HEK293 (cell line): ENCODE data around the gene CHD1.

ENCODE experiments used
- CTCF ChIP-seq: fragments of 450-650 bp; formaldehyde crosslinking; IDR thresholded peaks from 2 replicates; pipeline ENCODE4 v1.5.1; 2016; ENCODE audit warnings: missing biosample characterization, missing genetic modification characterization
- FEZF1 ChIP-seq: fragments of 450-650 bp; formaldehyde crosslinking; IDR thresholded peaks from 2 replicates; pipeline ENCODE4 v1.5.1; 2016; ENCODE audit warnings: missing biosample characterization, missing genetic modification characterization
- SP2 ChIP-seq: fragments of 450-650 bp; formaldehyde crosslinking; IDR thresholded peaks from 2 replicates; pipeline ENCODE4 v1.5.1; 2016; ENCODE audit warnings: missing biosample characterization, missing genetic modification characterization
- YY1 ChIP-seq: fragments of 450-650 bp; formaldehyde crosslinking; IDR thresholded peaks from 2 replicates; pipeline ENCODE4 v1.5.1; 2018; ENCODE audit warnings: missing biosample characterization, missing genetic modification characterization
- ZBTB21 ChIP-seq: fragments of 450-650 bp; formaldehyde crosslinking; IDR thresholded peaks from 2 replicates; pipeline ENCODE4 v1.5.1; 2017; ENCODE audit warnings: missing biosample characterization, missing genetic modification characterization
- ZBTB48 ChIP-seq: fragments of 450-650 bp; formaldehyde crosslinking; IDR thresholded peaks from 2 replicates; pipeline ENCODE4 v1.5.1; 2016; ENCODE audit warnings: missing biosample characterization, missing genetic modification characterization
- ZBTB8A ChIP-seq: fragments of 450-650 bp; formaldehyde crosslinking; IDR thresholded peaks from 2 replicates; pipeline ENCODE4 v1.5.1; 2016; ENCODE audit warnings: missing biosample characterization, missing genetic modification characterization
- ZNF157 ChIP-seq: fragments of 450-650 bp; formaldehyde crosslinking; IDR thresholded peaks from 2 replicates; pipeline ENCODE4 v1.5.1; 2016; ENCODE audit warnings: missing biosample characterization, missing genetic modification characterization
- ZNF175 ChIP-seq: fragments of 450-650 bp; formaldehyde crosslinking; IDR thresholded peaks from 2 replicates; pipeline ENCODE4 v1.5.1; 2016; ENCODE audit warnings: missing biosample characterization, missing genetic modification characterization
- ZNF521 ChIP-seq: fragments of 450-650 bp; formaldehyde crosslinking; IDR thresholded peaks from 2 replicates; pipeline ENCODE4 v1.5.1; 2017; ENCODE audit warnings: missing biosample characterization, mild to moderate bottlenecking, missing genetic modification characterization
- ZNF548 ChIP-seq: fragments of 450-650 bp; formaldehyde crosslinking; IDR thresholded peaks from 2 replicates; pipeline ENCODE4 v1.5.1; 2016; ENCODE audit warnings: missing biosample characterization, missing genetic modification characterization
- ZNF639 ChIP-seq: fragments of 450-650 bp; formaldehyde crosslinking; IDR thresholded peaks from 2 replicates; pipeline ENCODE4 v1.5.1; 2016; ENCODE audit warnings: missing biosample characterization, missing genetic modification characterization

DNA sequence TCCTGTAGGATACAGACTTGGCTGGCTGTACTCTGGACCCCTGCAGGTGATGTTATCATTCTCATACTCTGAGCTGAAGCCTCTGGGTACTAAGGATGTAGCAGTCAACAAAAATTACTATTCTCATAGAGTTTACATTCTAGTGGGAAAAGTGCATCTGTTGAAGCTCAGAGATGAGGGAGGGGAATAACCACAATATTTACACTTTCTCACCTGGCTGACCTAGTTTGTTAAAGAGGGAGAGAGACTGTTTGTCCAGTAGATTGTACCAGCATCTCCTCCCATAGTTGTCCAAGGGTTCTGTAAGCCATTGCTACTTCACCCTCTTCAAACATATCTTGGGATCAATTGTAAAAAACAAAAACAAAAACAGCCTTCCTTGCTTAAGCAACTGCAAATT lies 33.8 kb upstream of the CHD1 start:
- TF ChIP-seq YY1 (tag by site-specific recombination) = no peak
- TF ChIP-seq ZNF175 (tag by site-specific recombination) = no peak
- TF ChIP-seq ZBTB48 = no peak
- TF ChIP-seq ZNF157 (tag by site-specific recombination) = no peak
- no peak for TF ChIP-seq ZBTB21 (tag by site-specific recombination)
- TF ChIP-seq CTCF (tag by site-specific recombination) = no peak
- no peak for TF ChIP-seq ZNF639 (tag by site-specific recombination)
- no peak for TF ChIP-seq SP2
- no peak for TF ChIP-seq FEZF1
- TF ChIP-seq ZBTB8A (tag by site-specific recombination) = no peak
- no peak for TF ChIP-seq ZNF548 (tag by site-specific recombination)
- no peak for TF ChIP-seq ZNF521 (tag by site-specific recombination)
